Esophagus squamous epithelium (tissue), 4 donors: Measurements from ENCODE around the gene PAK1.

ENCODE experiments used
- CTCF ChIP-seq, 6 experiments: fragments of 450-650 bp in 4 of 6; fragments of 200-600 bp in 2 of 6; sonication (generic) in 2 of 6; IDR thresholded peaks; one replicate each; pipeline ENCODE4 v1.5.1; 2016 to 2019; ENCODE audit warnings: antibody characterized with exemption in 6 of 6, mild to moderate bottlenecking in 4 of 6, moderate library complexity in 4 of 6
- POLR2A ChIP-seq, 4 donors: fragments of 450-650 bp; IDR thresholded peaks; one replicate each; pipeline ENCODE4 v1.6.1; 2017; ENCODE audit warnings: antibody characterized with exemption in 4 of 4, mild to moderate bottlenecking in 4 of 4, moderate library complexity in 3 of 4

GRCh38 chr11:77300695-77301094, 173.2 kb downstream of the PAK1 start:
- TF ChIP-seq CTCF (IDR thresholded peaks at IDR 0.05) (no peak), POLR2A (IDR thresholded peaks at IDR 0.05) (no peak)
